Measurements from ENCODE around the gene ZYG11A. TPM values are rescaled to one million over a fixed set of nuclear protein-coding genes. Genes with fewer than 3 reads are reported as not detected.

ZYG11A gene
- total RNA-seq, 1 donor from 2014 or later, result 0.19 TPM

DNA sequence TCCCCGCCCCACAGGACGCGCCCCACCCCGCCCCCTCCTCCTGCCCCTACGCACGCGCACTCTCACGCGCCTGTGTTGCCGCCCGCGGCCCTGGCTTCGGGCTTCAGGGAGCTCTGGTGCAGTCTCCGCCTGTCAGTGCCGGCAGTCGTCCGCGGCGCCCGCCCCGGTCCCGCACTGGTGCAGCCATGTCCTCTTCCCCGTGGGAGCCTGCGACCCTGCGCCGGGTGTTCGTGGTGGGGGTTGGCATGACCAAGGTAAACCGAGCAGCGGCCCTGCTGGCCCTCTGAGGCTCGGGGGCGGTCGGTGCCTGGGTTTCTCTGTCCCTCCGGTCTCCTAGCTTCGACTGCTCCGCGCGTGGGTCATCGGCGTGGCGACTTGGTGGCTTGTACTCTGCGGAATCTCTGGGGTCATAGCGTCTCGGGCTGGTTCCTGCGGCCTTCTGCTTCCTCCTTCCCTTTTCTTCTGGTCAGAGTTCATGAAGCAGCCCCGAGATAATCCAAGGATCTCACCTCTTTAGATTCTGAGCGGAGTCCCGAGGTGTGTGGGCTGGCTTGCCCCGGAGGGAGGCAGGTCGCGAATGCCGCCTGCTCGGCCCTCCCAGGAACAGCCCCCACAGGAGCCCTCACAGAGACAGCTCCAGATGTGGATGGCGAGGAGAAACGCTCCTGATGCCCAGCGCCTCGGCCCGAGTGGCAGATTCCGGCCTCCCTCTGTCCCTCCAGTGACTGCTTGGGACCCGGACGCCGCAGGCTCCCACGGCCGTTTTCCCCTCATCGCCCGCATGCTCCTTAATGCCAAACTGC lies 84.9 kb downstream of the ZYG11A start, which contains the start of gene SCP2:
TSS of gene SCP2 (plus strand) at position 65 of the 803 bp plus-strand sequence. CDS start at position 186, 121 bp downstream.
- TF ChIP-seq, protein P1, sequence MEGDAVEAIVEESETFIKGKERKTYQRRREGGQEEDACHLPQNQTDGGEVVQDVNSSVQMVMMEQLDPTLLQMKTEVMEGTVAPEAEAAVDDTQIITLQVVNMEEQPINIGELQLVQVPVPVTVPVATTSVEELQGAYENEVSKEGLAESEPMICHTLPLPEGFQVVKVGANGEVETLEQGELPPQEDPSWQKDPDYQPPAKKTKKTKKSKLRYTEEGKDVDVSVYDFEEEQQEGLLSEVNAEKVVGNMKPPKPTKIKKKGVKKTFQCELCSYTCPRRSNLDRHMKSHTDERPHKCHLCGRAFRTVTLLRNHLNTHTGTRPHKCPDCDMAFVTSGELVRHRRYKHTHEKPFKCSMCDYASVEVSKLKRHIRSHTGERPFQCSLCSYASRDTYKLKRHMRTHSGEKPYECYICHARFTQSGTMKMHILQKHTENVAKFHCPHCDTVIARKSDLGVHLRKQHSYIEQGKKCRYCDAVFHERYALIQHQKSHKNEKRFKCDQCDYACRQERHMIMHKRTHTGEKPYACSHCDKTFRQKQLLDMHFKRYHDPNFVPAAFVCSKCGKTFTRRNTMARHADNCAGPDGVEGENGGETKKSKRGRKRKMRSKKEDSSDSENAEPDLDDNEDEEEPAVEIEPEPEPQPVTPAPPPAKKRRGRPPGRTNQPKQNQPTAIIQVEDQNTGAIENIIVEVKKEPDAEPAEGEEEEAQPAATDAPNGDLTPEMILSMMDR (conservative IDR thresholded peaks at IDR 0.05), result no peak
- DNase-seq (ENCODE audit: low read depth, low spot score), result peak; percentile 63
- no peaks in the 10 kb centered on the region for H3K9me3 Mint-ChIP-seq
- no peak within 1 kb of the TSS for H3K27ac Mint-ChIP-seq (ENCODE audit: unreplicated experiment)
- peak within 1 kb of the TSS; percentile 88 for H3K4me3 Mint-ChIP-seq
- no peaks in the 10 kb centered on the region for H3K36me3 Mint-ChIP-seq (ENCODE audit: low read depth)
- peaks cover 9% of the 10 kb centered on the region for H3K4me1 Mint-ChIP-seq
- peaks cover 53% of the 10 kb centered on the region for H3K27me3 Mint-ChIP-seq (ENCODE audit: low read depth)

DNA sequence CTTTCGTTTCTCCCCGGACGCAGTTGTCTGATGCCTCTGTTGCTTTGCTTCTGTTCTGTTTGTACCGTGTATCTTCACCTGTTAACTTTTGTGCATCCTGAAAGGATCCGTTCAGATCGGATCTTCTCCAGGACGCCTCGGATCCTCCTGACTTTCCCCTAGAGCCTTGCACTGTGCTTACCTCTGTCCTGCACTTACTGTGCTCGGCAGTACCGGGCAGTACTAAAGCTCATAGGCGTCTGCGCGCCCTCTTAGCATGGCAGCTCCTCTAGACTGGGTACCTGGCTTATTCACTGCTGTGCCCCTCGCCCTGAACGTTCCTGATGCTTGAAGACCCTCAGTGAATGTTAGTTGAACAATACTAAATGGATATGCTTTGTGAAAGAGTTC lies 85.5 kb downstream of the ZYG11A start:
- Mint-ChIP-seq H3K36me3 (ENCODE audit: low read depth) (no peaks in the 10 kb centered on the region), H3K27me3 (ENCODE audit: low read depth) (peaks cover 47% of the 10 kb centered on the region), H3K4me3 (peak overlapping the region; percentile 88), H3K27ac (ENCODE audit: unreplicated experiment) (no peak overlapping the region), H3K4me1 (peaks cover 9% of the 10 kb centered on the region), H3K9me3 (no peaks in the 10 kb centered on the region)
- TF ChIP-seq, protein P1 (conservative IDR thresholded peaks at IDR 0.05), result no peak
- DNase-seq (ENCODE audit: low read depth, low spot score), result no peak

DNA sequence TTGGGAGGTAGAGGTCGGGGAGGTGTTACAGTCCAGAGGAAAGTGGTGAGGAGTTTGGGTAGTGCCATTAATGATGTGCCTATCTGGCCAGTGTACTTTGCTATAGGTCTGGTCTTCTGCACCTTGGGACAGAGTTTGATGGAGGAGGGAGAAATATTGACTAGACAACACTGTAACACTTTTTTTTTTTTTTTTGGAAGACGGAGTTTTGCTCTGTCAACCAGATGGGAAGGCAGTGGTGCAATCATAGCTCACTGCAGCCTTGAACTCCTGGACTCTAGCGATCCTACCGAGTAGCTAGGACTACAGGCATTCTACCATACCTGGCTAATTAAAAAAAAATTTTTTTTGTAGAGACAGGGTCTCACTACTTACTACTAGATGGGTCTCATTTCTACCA lies 86.5 kb downstream of the ZYG11A start:
- H3K9me3 Mint-ChIP-seq, result no peaks in the 10 kb centered on the region
- no peak overlapping the region for H3K27ac Mint-ChIP-seq (ENCODE audit: unreplicated experiment)
- peaks cover 9% of the 10 kb centered on the region for H3K4me1 Mint-ChIP-seq
- TF ChIP-seq, protein P1 (conservative IDR thresholded peaks at IDR 0.05), result no peak
- DNase-seq (ENCODE audit: low read depth, low spot score), result no peak
- H3K36me3 Mint-ChIP-seq (ENCODE audit: low read depth), result no peaks in the 10 kb centered on the region
- H3K4me3 Mint-ChIP-seq, result peak overlapping the region; percentile 2
- peaks cover 40% of the 10 kb centered on the region for H3K27me3 Mint-ChIP-seq (ENCODE audit: low read depth)

DNA sequence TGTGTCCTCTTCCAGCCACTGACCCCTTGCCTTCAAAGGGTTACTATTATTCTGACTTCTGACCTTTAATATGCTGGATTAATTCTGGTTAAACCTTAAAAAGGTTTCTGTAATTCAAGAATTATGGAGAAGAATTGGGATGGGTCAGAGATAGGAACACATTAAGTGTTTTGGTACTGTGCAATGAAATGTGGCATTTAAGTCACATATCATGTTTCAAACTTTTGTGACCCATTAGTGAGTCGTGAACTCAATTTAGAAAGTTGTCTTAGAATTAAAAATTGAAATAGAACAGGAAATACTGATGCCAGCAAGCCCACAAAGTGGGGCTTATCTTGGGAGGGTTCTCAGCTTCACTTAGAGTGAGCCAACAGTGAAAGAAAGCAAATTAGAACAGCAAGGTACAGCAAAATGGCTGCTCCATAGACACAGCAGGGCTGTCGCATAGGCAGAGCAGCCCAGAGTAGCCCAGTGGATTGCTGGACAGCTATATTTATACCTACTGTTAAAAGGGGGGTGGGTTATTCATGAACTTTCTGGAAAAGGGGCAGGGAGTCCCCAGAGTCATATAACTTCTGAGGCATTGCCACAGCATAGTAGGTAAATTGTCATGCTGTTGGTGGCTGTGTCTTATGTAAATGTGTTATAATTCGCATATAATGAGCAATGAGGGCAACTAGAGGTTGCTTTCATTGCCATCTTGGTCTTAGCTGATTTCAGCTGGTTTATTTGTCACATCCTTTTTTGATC lies 95.0 kb downstream of the ZYG11A start:
- Mint-ChIP-seq H3K9me3 (no peaks in the 10 kb centered on the region), H3K4me1 (no peaks in the 10 kb centered on the region), H3K27ac (ENCODE audit: unreplicated experiment) (no peak overlapping the region), H3K27me3 (ENCODE audit: low read depth) (peaks cover 16% of the 10 kb centered on the region), H3K36me3 (ENCODE audit: low read depth) (no peaks in the 10 kb centered on the region), H3K4me3 (no peak overlapping the region)
- DNase-seq (ENCODE audit: low read depth, low spot score), result no peak
- TF ChIP-seq, protein P1 (conservative IDR thresholded peaks at IDR 0.05), result no peak

- no peak overlapping the region for H3K4me3 Mint-ChIP-seq
- TF ChIP-seq, protein P1 (conservative IDR thresholded peaks at IDR 0.05), result no peak
- no peaks in the 10 kb centered on the region for H3K36me3 Mint-ChIP-seq (ENCODE audit: low read depth)
- peaks cover 16% of the 10 kb centered on the region for H3K27me3 Mint-ChIP-seq (ENCODE audit: low read depth)
- no peaks in the 10 kb centered on the region for H3K9me3 Mint-ChIP-seq
- no peak overlapping the region for H3K27ac Mint-ChIP-seq (ENCODE audit: unreplicated experiment)
- DNase-seq (ENCODE audit: low read depth, low spot score), result no peak
- H3K4me1 Mint-ChIP-seq, result no peaks in the 10 kb centered on the region
Measured at GRCh38 chr1:52938183-52938451, 95.6 kb downstream of the ZYG11A start.
